HG02610 (cell line): Measurements from ENCODE around the gene ZBTB33.

Experiments used
- ATAC-seq: cut with Tn5 transposase; IDR thresholded peaks from one replicate; pipeline ENCODE4 v1.9.1; 2021; ENCODE audit warnings: mild to moderate bottlenecking, moderate library complexity; ENCODE audit not compliant: unreplicated experiment

The ZBTB33 gene

DNA sequence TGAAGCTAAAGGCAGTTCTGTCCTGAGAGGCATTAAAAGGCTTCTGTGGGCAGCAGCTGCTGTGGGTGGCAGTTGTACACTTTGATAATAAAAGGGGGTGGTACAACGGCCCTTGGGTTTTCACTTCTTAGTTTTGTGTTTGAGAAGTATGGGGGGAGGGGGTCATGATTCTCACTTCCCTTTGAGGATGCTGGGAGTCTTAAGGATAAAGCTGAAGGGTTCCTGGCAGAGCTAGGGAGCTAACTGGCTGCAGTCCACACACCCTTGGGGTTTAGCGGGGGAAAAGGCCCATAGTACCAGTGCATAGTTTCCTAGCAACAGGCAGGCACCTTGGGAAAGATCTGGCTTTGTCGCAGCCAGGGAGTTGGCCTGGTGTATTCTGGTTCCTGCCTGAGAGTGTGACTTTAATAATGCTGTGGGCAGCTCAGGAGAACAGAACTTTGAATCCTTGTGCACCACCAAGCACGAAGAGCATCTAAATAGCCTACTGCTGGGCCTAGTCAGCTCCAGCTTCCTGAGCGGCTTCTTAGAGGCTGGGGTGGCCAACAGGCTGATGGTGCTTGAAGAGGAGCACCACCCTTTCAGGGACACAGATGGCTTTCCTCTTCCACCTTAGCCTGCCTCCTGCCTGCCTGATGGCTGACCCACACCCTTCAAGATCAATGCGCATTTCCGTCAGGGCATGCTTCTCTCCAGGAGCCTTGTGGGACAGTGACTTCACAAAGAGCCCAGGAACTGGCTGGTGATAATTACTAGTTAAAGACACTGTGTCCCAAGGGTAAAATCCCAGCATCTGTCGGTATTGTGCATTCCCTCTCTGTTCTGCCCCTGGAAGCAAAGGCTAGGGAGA lies 12.5 kb downstream of the ZBTB33 start:
- no peak for ATAC-seq

DNA sequence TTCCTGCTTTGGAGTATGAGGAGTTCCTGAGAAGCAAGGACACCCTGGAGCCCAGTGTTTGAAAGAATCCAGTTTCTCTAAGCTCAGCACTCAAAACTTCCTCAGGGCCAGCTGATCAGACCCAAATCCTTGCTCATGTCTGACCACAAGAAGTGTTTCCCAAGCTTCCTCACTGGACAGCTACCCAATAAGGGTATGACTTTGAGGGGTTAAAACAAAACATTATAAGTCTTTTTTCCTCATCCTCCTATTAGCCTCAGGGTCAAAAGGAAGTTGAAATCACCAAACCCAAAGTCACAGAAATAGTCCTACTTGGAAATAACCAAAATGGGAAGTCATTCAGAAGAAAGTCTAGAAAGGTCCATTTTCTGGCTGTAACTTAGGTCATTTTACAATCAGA lies 13.7 kb downstream of the ZBTB33 start:
- no peak for ATAC-seq

DNA sequence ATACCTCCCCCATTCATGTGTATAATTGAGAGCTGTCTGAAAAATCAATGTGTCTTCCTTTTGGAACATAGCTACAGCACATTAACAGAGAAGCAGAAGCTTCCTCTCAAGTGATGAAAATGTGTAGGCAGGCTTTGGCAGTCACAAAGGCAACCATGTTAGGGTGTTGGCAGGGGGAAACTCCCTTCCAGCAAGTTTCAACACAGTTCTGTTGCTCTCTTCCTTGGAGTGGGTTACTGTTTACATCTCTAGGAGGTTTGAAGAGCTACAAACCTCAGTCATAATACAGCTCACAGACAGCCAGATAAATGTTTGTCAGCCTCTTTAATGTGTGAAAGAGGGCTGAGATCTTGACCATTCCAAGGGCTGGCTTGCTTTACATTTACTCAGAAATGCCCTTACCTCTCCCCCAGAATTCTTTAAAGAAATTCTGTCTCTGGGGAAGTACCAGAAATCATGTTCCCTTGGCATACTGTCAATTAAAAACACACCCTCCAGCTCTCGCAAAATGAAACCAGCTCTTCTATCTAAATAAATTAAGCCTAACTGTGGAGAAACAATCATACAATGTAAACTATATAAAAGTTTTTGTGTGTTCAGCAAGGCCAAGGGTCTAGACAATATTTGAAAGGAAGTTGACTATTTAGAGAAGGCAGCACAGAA lies 18.9 kb downstream of the ZBTB33 start:
- no peak for ATAC-seq

DNA sequence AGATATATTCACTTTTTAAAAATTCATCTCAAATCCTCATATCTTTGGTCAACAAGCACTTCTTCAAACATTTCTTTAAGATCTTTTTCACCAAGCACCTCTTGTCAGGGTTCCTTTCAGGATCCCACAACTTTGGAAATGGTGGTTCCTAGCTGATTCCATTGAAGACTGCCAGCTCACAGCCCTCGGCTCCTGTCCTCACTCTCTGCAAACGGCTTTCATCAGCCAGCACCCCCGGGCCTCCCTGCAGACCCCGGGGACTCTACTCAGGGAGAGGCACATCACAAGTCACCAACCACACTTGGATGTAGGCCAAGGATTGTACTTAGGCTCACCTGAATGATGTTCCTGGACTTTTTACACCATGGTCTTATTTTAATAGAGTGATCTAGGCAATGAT lies 20.0 kb downstream of the ZBTB33 start:
- ATAC-seq = no peak

DNA sequence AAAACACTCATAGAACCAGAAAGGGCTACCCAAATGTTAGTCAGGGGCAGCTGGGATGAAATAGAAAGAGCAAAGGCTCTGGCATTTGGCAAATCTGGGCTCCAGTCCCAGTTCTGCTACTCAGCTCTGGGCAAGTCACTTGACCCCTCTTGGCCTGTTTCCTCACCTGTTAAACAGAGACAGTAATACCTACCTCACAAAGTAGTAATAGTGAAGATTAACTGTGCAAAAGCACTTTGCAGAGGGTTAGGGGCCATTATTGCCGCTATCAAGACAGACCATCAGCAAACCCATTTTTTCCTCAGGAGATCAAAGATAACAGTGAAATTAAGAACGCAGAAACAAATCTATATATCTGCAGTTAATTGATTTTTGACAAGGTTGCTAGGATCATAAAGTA lies 20.6 kb downstream of the ZBTB33 start:
- ATAC-seq = no peak

DNA sequence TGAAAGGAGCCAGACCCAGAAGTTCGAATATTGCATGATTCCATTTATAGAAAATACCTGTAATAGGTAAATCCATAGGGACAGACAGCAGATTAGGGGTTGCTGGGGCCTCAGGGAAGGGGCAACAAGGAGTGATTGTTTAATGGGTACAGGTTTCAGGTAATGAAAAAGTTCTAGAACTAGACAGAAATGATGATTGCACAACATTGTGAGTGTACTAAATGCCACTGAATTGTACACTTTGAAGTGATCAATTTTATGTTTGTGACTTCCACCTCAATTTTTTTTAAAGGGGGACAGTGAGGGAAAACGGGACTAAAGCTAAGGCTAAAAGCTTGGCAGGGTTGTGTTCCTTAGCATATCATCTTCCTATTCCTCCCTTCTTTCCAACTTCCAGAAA lies 23.5 kb downstream of the ZBTB33 start:
- ATAC-seq = no peak

DNA sequence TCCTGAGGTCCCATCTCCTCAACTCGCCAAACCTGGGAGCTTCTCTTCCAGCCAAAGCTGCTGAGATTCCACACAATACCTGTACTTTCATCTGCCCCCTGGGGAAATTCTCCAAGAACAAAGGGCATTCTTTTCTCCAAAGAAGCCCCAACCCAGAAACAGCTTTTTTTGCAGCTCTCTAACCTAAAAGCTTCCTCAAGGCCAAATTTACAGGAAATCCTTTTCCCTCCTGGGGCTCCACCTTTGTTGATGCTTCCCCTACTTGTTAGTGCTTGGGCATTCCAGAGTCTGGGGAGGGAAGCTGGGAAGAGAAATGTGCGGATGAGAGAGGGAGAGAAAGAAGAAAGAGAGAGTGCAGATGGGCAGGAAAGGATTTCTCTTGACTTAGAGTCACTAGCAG lies 24.3 kb downstream of the ZBTB33 start:
- ATAC-seq = no peak

DNA sequence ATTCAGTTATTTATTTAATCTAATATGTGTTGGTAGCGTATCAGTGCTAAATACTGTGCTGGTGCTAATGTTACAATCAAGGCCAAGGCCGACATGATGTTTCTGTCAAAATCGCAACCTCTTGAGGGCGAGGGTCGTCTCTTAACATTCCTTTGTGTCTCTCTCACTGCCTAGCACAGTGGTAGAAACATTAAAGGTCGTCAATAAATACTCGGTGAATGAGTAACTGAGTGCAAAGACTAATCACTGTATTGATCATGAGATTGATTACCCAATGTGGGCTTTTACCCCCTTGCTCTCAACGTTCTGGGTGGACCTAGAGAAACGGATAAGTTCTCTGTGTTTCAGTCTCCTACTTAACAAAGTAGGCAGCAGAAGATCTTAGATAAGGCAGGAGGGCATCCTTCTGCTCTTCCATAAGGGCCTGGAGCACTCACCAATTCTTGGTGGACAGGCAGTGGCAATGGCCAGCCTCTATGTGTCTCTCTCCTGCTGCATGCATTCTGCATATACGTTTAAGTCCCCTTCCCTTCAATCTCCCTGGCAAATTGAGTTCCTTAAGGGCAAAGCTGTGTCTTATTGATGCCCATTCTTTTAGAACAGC lies 30.5 kb downstream of the ZBTB33 start:
- no peak for ATAC-seq

DNA sequence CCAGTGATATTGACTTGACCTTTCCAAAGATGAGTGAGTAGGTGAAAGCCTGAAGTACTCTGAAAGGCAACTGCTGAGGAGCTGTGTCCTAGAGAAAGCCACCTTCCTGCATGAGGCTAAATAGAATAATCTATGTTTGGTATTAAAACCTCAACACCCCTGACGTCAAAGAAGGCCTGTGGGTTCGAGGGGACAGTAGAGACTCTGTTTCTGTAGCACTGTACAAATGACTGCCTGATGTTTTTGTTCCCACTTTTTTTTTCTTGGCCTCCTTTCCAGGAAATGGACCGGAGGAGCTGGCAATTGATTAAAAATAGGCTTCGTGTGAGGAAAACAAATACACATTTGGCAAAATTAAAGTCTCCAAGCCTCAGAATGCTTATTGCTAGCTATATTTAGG lies 31.1 kb downstream of the ZBTB33 start:
- no peak for ATAC-seq

DNA sequence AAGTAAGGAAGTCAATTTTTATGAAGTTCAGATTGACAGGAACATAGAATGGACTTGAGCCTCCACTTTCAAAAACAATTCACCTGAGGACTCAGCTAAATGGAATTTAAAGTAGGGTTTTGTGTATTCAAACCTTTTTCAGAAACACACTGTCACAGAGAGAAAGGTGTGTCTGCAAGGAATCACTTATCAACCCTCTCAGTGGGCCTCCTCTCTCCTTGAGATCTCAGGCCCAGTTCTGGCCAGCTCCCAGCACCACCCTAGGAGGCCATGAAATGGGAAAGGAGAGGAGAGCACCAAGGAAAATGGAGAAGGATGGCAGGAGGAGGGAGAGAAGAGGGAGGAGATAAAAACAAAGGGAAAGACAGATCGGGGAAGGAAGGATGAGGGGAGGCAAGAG lies 32.1 kb downstream of the ZBTB33 start:
- ATAC-seq = no peak

DNA sequence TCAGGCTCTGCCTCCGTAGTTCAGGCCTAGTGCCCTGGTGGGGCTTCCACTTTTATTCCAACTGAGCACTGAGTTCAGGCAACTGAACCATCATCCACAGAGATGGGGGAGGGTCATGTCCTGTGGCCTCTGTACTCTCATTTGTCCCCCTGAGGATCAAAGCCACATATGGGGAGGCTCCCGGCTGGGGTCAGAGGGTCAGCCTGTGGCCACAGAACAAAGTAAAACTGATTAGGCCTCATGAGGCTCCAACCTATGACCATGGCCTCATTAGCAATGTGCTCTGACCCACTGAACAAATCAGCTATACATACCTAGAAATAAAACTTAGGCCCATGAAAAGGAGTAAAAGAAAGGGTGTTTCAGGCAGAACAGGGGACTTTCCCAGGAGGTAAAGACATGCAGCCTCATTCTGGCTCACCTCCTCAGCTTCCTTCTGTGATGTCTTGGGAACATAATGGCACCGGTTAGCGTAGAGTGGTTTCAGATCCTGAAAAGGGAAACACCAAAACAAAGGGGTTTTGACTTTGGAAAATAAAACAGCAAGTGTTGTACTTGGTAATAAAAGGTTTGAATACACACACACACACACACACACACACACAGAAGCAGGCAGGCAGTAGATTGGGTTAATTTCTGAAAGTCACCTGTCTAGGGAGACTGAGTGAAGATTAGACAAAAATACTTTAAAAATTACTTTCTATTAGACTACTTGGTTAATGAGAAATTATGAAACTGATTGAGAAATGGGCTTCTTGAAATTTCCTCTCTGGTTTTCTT lies 36.3 kb downstream of the ZBTB33 start:
- ATAC-seq = peak; percentile 53

DNA sequence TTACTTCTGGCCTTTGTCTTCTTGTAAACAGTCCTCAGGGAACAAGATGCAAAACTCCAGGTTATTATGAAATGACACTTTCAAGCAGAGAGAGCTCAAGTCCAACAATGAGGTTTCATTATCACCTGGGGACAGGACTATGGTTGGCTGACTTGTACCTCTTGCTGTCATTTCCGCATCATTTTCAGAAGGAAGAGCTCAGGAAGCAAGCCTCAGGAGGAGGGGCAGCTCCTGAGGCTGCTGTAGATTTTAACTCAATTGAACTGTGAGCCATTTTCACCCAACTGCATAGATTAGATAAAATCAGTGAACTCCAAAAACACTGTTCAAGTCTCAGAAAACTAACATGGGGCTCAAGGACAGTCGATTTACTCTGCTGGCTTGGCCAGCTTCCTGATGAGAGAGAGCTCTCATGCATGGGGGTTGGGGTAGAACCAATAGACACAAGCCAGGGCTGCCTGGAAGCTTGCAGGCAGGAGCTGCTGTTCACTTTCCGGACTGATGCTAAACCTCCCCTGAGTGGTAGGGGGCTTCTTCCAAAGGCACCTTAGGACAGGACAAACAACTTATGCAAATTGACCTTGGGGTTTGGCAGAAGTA lies 37.0 kb downstream of the ZBTB33 start:
- peak; percentile 92 for ATAC-seq

DNA sequence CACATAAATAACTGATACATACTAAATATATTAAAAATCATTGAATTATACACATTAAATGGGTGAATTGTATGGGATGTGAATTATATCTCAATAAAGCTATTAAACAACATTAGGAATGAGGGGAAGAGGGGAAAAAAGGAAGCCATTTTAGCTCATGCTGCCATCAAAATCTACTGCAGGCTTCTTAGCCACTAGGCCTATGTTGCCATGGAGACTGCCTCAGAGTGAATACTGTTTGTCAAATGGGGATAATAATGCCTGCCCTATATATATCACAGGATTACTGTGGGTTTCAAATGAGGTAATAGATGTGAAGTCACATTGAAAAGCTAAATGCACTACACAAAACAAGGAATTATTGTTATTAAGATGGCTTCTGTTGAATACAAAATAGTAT lies 39.5 kb downstream of the ZBTB33 start:
- no peak for ATAC-seq

DNA sequence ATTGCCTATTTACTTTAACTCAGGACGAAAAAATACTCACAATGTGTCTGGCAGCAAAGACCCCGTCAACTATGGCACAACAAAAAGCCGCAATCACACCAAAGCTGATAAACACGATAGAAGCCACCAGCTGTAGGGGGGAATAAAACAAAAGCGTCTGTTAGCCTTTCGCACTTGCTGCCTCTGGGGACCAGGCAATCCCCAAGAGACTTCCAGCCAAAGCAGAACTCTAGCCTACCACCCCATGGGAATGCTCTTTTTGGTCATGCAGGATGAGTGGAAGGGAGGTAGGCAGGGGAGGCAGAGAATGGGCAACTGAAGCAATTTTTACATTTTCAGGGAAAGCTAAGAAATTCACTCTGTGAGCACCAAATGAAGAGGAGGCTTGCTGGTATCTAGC lies 40.6 kb downstream of the ZBTB33 start:
- no peak for ATAC-seq

DNA sequence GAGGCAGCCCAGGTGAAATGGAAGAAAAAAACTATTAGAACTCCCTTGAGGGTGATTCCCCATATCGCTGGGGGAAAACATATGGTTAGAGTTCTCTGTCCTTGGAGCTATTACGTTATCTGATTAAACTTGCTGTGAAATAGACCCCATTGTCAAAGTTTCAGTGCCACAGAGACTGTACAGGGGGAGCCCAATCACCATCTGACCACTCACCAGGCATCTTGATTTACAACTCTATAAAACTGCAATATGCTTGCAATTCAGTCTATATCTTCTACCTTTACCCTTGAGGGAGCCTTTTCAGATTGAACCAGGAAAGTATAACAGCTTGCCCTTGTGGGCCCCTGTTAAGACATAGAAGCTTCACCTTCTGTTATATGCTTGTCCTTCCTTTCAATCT lies 42.4 kb downstream of the ZBTB33 start:
- no peak for ATAC-seq

DNA sequence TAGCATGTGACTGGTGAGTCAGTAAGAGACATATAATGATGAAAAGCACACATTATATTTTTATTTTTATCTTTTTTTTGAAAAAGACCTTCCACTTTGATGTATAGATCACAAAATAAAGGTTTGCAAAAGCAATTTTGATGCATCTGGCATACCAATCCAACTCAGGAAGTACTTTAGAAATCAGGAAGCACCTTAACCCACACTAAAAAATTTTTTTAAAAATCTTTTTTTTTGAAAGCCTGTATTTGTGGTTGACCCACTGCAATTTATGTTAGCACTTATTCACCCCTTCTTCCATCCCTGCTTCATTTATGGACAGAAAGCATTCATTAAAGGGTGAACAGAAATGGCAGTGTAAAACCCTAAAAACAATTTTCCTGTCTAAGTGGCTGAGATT lies 44.0 kb downstream of the ZBTB33 start:
- ATAC-seq = no peak

DNA sequence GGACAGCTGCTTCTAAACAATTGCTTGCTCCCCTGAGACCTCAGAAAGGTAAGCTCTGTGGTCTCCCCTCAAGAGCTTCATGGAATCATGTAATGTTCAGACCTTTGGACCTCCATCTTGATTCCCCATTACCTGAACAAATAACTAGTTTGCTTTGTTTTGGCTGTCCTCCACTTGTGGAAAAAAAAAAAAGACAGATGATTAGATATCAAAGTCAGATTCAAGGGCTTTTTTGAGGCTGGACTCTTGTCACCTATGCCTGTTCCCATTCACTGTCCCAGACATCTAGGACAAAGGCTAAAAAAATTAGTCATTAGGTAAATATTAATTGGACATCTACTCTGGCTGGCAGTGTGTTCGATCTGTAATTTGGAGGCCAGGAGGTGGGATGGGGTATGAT lies 47.3 kb downstream of the ZBTB33 start:
- ATAC-seq = no peak

DNA sequence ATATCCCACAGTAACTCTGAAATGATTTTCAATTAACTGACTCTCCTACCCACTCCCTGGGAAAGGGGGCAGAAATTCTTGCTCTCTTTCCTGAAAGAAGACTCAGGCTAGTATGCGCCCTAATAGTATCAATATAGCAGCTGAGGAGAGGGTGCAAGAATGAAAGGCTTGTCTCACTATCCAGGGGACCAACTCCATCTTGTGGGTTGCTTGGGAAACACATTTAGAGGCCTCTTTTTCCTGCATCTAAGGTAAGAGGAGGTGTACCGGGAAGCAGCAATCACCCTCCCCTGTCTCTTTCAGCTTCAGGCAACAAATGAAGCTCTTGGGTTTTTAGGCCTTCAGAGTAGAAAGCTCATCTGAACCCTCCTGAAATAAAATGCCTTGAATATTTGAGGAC lies 49.3 kb downstream of the ZBTB33 start:
- no peak for ATAC-seq

DNA sequence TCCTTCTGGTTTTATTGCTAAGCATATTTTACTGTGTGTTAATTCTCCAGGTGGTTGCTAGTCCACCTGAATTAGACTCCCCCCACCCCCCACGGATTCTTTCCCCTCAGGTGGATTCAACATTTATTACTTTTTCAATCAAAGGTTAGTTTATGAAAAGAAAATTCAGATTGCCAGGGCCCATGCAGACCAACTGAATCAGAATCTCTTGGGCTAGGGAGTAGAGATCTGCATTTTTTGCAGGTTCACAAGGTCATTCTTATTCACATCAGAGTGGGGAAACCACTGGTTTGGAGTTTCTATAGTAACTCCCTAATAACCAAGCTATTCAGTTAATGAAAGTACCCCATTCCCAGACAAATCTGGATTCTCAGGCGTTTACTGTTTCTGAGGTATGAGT lies 50.9 kb downstream of the ZBTB33 start:
- ATAC-seq = no peak

DNA sequence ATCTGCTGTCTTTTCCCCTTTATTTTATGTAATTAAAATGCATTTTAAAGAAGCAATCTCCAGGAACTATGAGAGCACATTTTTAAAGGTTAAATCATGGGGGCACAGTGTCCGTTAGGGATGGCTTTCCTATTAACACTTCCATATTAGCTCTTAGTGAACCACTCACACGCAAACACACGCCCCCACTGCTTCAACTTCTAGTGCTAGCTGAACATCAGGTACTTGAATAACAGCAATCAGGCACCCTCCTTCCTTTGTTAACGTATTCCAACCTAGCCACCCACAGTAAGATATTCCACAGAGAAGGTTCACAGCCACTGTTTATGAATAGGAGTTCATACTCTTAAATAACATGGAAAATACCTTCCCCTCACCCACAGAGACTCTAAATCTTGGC lies 51.3 kb downstream of the ZBTB33 start:
- no peak for ATAC-seq

DNA sequence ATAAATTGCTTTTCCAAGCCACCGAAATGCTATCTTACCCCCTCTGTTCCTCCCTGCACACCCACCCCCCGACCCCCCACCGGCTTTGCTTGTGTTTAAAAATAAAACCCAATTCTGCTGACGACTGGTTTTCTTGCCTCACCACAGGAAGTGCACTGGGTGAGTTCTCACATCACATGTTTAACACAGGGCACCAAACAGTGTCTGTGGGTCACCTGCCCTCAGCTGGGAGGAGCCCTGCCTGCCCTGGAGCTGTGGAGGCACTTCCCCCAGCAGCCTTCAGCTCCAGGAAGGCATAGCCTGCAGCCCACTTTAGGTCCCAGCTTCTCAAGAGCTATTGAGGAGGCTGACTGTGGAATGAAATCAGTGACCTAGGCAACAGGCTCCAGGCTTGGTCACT lies 51.8 kb downstream of the ZBTB33 start:
- peak; percentile 88 for ATAC-seq
